Hepatocyte (in vitro differentiated cells): ENCODE measurements around the gene PITX3.

Experiments used
- EZH2 ChIP-seq: fragments of 200-600 bp; sonication (generic); IDR thresholded peaks from 2 replicates; pipeline ENCODE4 v1.6.1; 2016; ENCODE audit warnings: antibody characterized with exemption, mild to moderate bottlenecking, borderline replicate concordance
- EZH2phosphoT487 ChIP-seq: fragments of 200-600 bp; sonication (generic); IDR thresholded peaks from one replicate; pipeline ENCODE4 v1.6.1; 2018; ENCODE audit warnings: antibody characterized with exemption, mild to moderate bottlenecking, low read depth, moderate library complexity; ENCODE audit not compliant: unreplicated experiment, severe bottlenecking
- TF ChIP-seq, protein P1 (sequence below): fragments of 200-600 bp; sonication (generic); IDR thresholded peaks from 2 replicates; pipeline ENCODE4 v1.5.1; 2016; ENCODE audit warnings: antibody characterized with exemption, mild to moderate bottlenecking; ENCODE audit not compliant: poor library complexity

DNA sequence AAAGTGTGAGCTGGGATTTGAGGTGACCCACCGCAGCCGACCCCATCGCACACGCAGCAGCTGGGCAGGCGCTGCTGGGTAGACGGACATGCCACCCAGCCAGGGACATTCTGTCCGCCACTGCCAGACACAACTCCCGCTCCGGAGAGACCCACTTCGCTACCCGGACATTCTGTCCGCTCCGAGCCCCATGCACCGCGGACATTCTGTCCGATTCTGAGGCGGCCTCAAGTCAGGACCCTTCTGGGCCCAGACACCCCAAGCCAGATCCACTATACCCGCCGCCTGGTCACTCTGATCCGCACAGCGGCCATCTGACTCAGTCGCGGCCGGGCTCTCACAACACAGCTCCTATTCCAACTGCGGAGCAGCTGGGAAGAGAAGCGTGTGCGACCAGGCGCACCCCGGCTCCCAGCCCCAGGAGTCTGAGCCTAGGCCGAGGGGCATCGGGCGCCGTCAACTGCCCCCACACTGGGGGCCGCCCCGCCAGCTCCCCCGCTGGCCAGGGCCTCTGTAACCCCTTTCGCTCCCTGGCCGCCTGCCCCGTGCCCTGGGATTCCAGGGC is 763 bp downstream of the PITX3 start:
- TF ChIP-seq, protein P1, sequence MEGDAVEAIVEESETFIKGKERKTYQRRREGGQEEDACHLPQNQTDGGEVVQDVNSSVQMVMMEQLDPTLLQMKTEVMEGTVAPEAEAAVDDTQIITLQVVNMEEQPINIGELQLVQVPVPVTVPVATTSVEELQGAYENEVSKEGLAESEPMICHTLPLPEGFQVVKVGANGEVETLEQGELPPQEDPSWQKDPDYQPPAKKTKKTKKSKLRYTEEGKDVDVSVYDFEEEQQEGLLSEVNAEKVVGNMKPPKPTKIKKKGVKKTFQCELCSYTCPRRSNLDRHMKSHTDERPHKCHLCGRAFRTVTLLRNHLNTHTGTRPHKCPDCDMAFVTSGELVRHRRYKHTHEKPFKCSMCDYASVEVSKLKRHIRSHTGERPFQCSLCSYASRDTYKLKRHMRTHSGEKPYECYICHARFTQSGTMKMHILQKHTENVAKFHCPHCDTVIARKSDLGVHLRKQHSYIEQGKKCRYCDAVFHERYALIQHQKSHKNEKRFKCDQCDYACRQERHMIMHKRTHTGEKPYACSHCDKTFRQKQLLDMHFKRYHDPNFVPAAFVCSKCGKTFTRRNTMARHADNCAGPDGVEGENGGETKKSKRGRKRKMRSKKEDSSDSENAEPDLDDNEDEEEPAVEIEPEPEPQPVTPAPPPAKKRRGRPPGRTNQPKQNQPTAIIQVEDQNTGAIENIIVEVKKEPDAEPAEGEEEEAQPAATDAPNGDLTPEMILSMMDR = no peak
- TF ChIP-seq EZH2 = no peak
- TF ChIP-seq EZH2phosphoT487 = no peak
